Karpas-422 (cell line): ENCODE data around the gene TPCN2. TPM values are rescaled to one million over a fixed set of nuclear protein-coding genes. Genes with fewer than 3 reads are reported as not detected.

Experiments
- DNase-seq: peaks from one replicate; pipeline ENCODE4 v3.0.0-alpha.2; 2015
- H2AFZ ChIP-seq: fragments of 200-600 bp; sonication (generic); 2 replicates; pipeline ENCODE4 v1.6.1; 2014; ENCODE audit warnings: antibody characterized with exemption, low read length, mixed read lengths
- H3K27ac ChIP-seq: fragments of 200-600 bp; sonication (generic); 2 replicates; pipeline ENCODE4 v1.5.1; 2014; ENCODE audit warnings: mild to moderate bottlenecking, low read length, moderate library complexity
- H3K27me3 ChIP-seq: fragments of 200-600 bp; sonication (generic); 2 replicates; pipeline ENCODE4 v1.6.1; 2014; ENCODE audit warnings: low read length, mixed read lengths
- H3K36me3 ChIP-seq: fragments of 200-600 bp; sonication (generic); 2 replicates; pipeline ENCODE4 v1.6.1; 2014; ENCODE audit warnings: low read length, mixed read lengths; ENCODE audit not compliant: insufficient read depth
- H3K4me1 ChIP-seq: fragments of 200-600 bp; sonication (generic); 2 replicates; pipeline ENCODE4 v1.6.1; 2014; ENCODE audit warnings: mild to moderate bottlenecking, low read length, mixed read lengths
- H3K4me2 ChIP-seq: fragments of 200-600 bp; sonication (generic); 2 replicates; pipeline ENCODE4 v1.6.1; 2014; ENCODE audit warnings: low read length, low read depth, mild to moderate bottlenecking; ENCODE audit not compliant: poor library complexity, severe bottlenecking
- H3K4me3 ChIP-seq: fragments of 200-600 bp; sonication (generic); 2 replicates; pipeline ENCODE4 v1.5.1; 2014; ENCODE audit warnings: mild to moderate bottlenecking, antibody characterized with exemption, low read length, mixed read lengths
- H3K79me2 ChIP-seq: fragments of 200-600 bp; sonication (generic); 2 replicates; pipeline ENCODE4 v1.6.1; 2014; ENCODE audit warnings: mild to moderate bottlenecking, low read length, mixed read lengths
- H3K9ac ChIP-seq: fragments of 200-600 bp; sonication (generic); 2 replicates; pipeline ENCODE4 v1.6.0; 2014; ENCODE audit warnings: low read length
- H3K9me2 ChIP-seq: fragments of 200-600 bp; sonication (generic), shearing (Covaris generic); replicated peaks from 2 replicates; pipeline ENCODE4 v1.6.0; 2014; ENCODE audit warnings: mild to moderate bottlenecking, low read length, moderate library complexity; ENCODE audit not compliant: insufficient read depth
- H3K9me3 ChIP-seq: fragments of 300-700, 200-600 bp; sonication (generic); 2 replicates; pipeline ENCODE4 v1.6.1; 2014; ENCODE audit warnings: low read length, mixed read lengths
- H4K20me1 ChIP-seq: fragments of 200-600 bp; sonication (generic); 2 replicates; pipeline ENCODE4 v1.6.1; 2014; ENCODE audit warnings: mild to moderate bottlenecking, antibody characterized with exemption, low read length, low read depth; ENCODE audit not compliant: insufficient read depth
- small RNA-seq: library from RNA; depleted of rRNA; stranded (forward); fragments of <200 nt; gene quantifications from one replicate; pipeline ENCODE3, GENCODE V24; 2014
- total RNA-seq: library from RNA; depleted of rRNA; stranded (reverse); fragments of >200 nt; shearing (Covaris generic); gene quantifications from 2 replicates; pipeline ENCODE4 v1.2.3, GENCODE V29; 2014; ENCODE audit warnings: low replicate concordance; rRNA removed

Gene TPCN2
- total RNA-seq, 1 experiment from 2014 or later: 37.6 TPM

DNA sequence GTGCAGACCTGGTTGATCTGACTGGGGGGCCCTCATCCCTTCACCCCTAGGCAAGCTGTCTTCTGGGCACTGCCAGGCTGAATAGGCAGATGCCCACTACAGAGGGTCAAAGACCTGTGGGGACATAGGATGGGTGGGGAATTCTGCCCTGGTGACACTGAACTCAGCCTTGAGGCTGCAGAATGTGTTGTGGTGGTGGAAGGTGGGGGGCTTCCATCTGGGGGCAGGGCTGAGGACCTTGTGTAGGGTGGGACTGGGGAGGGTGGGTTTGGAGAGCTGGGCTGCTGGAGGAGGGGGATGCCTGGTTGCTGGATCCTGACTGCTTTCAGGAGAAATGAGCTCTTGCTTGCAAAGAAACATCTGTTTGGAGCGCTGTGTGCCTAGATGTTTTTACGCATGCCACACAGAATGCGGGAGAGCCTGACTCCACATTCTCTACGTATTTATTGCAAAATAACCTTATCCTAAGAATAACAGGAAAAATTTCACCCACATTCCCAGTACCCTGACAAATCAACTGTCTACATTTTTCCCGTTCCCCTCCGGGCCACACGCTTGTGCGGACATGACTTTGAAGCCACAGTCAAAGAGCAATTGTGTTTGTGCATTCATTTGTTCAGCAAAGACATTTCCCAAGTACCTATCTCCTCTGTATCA lies 125.3 kb downstream of the TPCN2 start:
- no peak overlapping the region for H3K27ac ChIP-seq
- H2AFZ ChIP-seq: no peak overlapping the region
- no peak overlapping the region for H3K4me2 ChIP-seq
- no peaks in the 10 kb centered on the region for H3K27me3 ChIP-seq
- DNase-seq: no peak
- no peak overlapping the region for H3K9ac ChIP-seq
- H3K9me3 ChIP-seq: no peaks in the 10 kb centered on the region
- no peaks in the 10 kb centered on the region for H4K20me1 ChIP-seq
- no peaks in the 10 kb centered on the region for H3K4me1 ChIP-seq
- no peak overlapping the region for H3K4me3 ChIP-seq
- H3K36me3 ChIP-seq: no peaks in the 10 kb centered on the region
- no peaks in the 10 kb centered on the region for H3K79me2 ChIP-seq
- no peaks in the 10 kb centered on the region for H3K9me2 ChIP-seq

DNA sequence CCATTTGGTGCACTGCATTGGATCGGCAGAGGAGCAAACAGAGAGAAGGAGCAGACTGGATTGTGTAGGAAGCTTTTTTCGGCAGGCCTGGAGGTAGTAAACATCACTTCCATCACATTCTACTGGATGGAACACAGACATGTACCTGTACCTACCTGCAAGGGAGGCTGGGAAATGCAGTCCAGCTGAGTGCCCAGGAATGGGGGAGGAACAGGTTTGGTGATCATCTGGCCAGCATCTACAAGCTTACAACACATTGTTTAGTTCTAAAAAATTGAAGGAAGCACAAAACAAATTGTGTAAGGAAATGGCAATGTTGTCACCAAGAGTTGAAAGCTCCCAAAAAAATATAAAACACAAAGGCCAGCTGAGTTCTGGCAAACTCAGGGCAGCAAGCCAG lies 126.1 kb downstream of the TPCN2 start:
- Histone ChIP-seq H2AFZ (no peak overlapping the region), H4K20me1 (no peaks in the 10 kb centered on the region), H3K4me3 (no peak overlapping the region), H3K9ac (no peak overlapping the region), H3K79me2 (no peaks in the 10 kb centered on the region), H3K4me1 (no peaks in the 10 kb centered on the region), H3K9me3 (no peaks in the 10 kb centered on the region), H3K9me2 (no peaks in the 10 kb centered on the region), H3K27me3 (no peaks in the 10 kb centered on the region), H3K36me3 (no peaks in the 10 kb centered on the region), H3K4me2 (no peak overlapping the region), H3K27ac (no peak overlapping the region)
- no peak for DNase-seq

- no peaks in the 10 kb centered on the region for H3K4me1 ChIP-seq
- H3K4me2 ChIP-seq: no peak overlapping the region
- no peak overlapping the region for H3K27ac ChIP-seq
- no peak overlapping the region for H2AFZ ChIP-seq
- H3K36me3 ChIP-seq: no peaks in the 10 kb centered on the region
- H3K79me2 ChIP-seq: no peaks in the 10 kb centered on the region
- no peak overlapping the region for H3K9ac ChIP-seq
- no peak for DNase-seq
- no peaks in the 10 kb centered on the region for H3K9me2 ChIP-seq
- H3K4me3 ChIP-seq: no peak overlapping the region
- H3K9me3 ChIP-seq: no peaks in the 10 kb centered on the region
- H4K20me1 ChIP-seq: no peaks in the 10 kb centered on the region
- no peaks in the 10 kb centered on the region for H3K27me3 ChIP-seq
These were observed 130.2 kb downstream of the TPCN2 start for GRCh38 chr11:69178819-69179482.

DNA sequence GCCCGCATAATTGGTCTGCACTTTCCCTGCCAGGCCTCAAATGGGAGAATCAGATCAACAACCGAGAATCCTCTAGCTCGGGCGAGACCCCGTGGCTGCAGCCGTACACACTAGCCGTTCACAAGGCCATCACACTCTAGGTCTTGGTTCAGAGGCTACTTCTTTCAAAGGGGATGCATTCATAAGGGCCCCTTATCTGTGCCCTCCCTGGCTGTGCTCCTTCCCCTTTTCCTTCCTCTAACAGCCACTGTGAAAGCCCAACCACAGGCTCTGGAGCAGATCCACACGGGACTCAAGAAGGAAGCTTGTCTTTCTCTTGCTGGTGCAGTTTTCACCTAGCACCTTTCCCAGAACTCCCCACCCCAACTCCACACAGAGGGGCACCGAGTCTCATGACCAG lies 131.5 kb downstream of the TPCN2 start:
- H3K27ac ChIP-seq: no peak overlapping the region
- H2AFZ ChIP-seq: no peak overlapping the region
- no peaks in the 10 kb centered on the region for H3K9me2 ChIP-seq
- DNase-seq: no peak
- no peaks in the 10 kb centered on the region for H3K27me3 ChIP-seq
- H4K20me1 ChIP-seq: no peaks in the 10 kb centered on the region
- H3K4me1 ChIP-seq: no peaks in the 10 kb centered on the region
- no peaks in the 10 kb centered on the region for H3K9me3 ChIP-seq
- H3K4me2 ChIP-seq: no peak overlapping the region
- no peak overlapping the region for H3K4me3 ChIP-seq
- no peaks in the 10 kb centered on the region for H3K36me3 ChIP-seq
- H3K9ac ChIP-seq: no peak overlapping the region
- no peaks in the 10 kb centered on the region for H3K79me2 ChIP-seq

DNA sequence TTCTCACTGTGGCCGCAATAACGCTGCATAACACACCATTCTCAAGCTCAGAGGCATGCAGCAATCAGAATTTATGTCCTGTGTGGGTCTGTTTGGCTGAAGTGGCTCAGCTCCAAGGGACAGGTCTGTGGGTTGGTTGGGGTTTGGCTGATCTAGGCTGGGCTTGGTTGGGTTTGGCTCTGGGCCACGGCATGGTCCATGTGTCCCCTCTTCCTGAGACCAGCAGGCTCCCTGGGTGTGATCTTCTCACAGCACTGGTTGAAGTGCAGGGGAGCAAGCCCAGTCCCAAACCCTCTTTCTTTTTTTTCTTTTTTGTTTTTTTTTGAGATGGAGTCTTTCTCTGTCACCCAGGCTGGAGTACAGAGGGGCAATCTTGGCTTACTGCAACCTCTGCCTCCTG lies 132.0 kb downstream of the TPCN2 start:
- no peaks in the 10 kb centered on the region for H3K9me2 ChIP-seq
- H3K4me2 ChIP-seq: no peak overlapping the region
- H3K79me2 ChIP-seq: no peaks in the 10 kb centered on the region
- no peaks in the 10 kb centered on the region for H3K27me3 ChIP-seq
- no peaks in the 10 kb centered on the region for H3K9me3 ChIP-seq
- H2AFZ ChIP-seq: no peak overlapping the region
- no peak overlapping the region for H3K9ac ChIP-seq
- no peak overlapping the region for H3K27ac ChIP-seq
- H3K36me3 ChIP-seq: no peaks in the 10 kb centered on the region
- no peak for DNase-seq
- no peak overlapping the region for H3K4me3 ChIP-seq
- H3K4me1 ChIP-seq: no peaks in the 10 kb centered on the region
- H4K20me1 ChIP-seq: no peaks in the 10 kb centered on the region

DNA sequence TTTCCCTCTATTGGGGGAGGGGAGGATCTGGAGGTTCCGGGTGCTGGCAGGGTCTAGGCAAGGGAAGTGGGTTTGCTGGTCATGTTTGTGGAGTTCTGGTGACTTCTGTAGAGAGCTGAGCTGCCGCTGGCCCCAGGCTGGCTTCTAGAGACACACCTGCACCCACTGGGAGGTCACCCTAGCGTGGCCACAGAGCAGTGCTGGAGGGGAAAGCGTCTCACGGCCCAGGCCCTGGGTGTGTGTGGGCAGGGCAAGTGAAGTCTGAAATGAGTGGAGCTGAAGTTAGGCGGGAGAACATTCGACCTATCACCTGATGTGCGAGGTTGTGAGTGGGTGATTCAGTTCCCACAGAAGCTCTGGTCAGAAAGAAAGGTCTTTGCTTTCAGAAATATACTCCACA lies 134.9 kb downstream of the TPCN2 start:
- DNase-seq: no peak
- H4K20me1 ChIP-seq: no peaks in the 10 kb centered on the region

More for the DNA sequence above, 134.9 kb downstream of the TPCN2 start:
- no peak overlapping the region for H3K4me2 ChIP-seq
- no peak overlapping the region for H3K9ac ChIP-seq
- H3K27ac ChIP-seq: no peak overlapping the region
- H3K9me2 ChIP-seq: no peaks in the 10 kb centered on the region
- H3K27me3 ChIP-seq: no peaks in the 10 kb centered on the region
- no peak overlapping the region for H2AFZ ChIP-seq
- no peaks in the 10 kb centered on the region for H3K4me1 ChIP-seq
- no peaks in the 10 kb centered on the region for H3K36me3 ChIP-seq
- no peaks in the 10 kb centered on the region for H3K79me2 ChIP-seq
- H3K4me3 ChIP-seq: no peak overlapping the region
- H3K9me3 ChIP-seq: no peaks in the 10 kb centered on the region

Small RNA genes lying within 50 kb of the gene (small RNA-seq; reads per million reads assigned to genes)
- not detected for gene MIR3164

Other genes with a start within 250 kb of the TPCN2 start
- 13.1 and 15.2 TPM in 2 replicates for gene CPT1A, start 207.0 kb upstream of the TPCN2 start, total RNA-seq
- 88.3 and 121 TPM in 2 replicates for gene MRPL21, start 145.1 kb upstream of the TPCN2 start, total RNA-seq
- gene IGHMBP2, start 145.0 kb upstream of the TPCN2 start, total RNA-seq: 6.3 and 21.5 TPM in 2 replicates
- gene MRGPRD, start 67.9 kb upstream of the TPCN2 start, total RNA-seq: not detected in 2 replicates
- not detected in 2 replicates for gene MRGPRF, start 35.7 kb upstream of the TPCN2 start, total RNA-seq
- 0.47 TPM in 1 of 2 replicates, not detected in the other for gene SMIM38, start 107.0 kb downstream of the TPCN2 start, total RNA-seq
- 0.22 and 0.25 TPM in 2 replicates for gene MYEOV, start 245.2 kb downstream of the TPCN2 start, total RNA-seq